Renal pelvis (tissue), 4 donors: ENCODE measurements around the gene CAMKMT. TPM values are rescaled to one million over a fixed set of nuclear protein-coding genes. Genes with fewer than 3 reads are reported as not detected.

Source experiments
- DNase-seq: peaks from one replicate; pipeline ENCODE4 v3.0.0-alpha.2; 2013
- polyA plus RNA-seq, 3 donors: library from polyadenylated mRNA; unstranded; fragments of 120-200 nt; gene quantifications; one replicate each; pipeline ENCODE4 v1.2.1, GENCODE V29; 2013; ENCODE audit not compliant: insufficient read length in 3 of 3

The CAMKMT gene
- polyA plus RNA-seq, 3 donors, result 10.8 to 13.4 (median 12.1) TPM

- no peak for DNase-seq
Observed at GRCh38 chr2:44736270-44736942, 374.7 kb downstream of the CAMKMT start.

- DNase-seq, result no peak
Observed at GRCh38 chr2:44740678-44741077, 378.9 kb downstream of the CAMKMT start.

GRCh38 chr2:44741507-44741906, 379.8 kb downstream of the CAMKMT start:
- DNase-seq, result no peak

- DNase-seq, result no peak
Observed at GRCh38 chr2:44742057-44742456, 380.3 kb downstream of the CAMKMT start.

GRCh38 chr2:44743473-44743872, 381.7 kb downstream of the CAMKMT start:
- no peak for DNase-seq

GRCh38 chr2:44744961-44745892, 383.5 kb downstream of the CAMKMT start:
- DNase-seq, result no peak

- no peak for DNase-seq
Observed at GRCh38 chr2:44745922-44746766, 384.4 kb downstream of the CAMKMT start.

GRCh38 chr2:44746856-44747615, 385.3 kb downstream of the CAMKMT start:
- no peak for DNase-seq

GRCh38 chr2:44747794-44748193, 386.0 kb downstream of the CAMKMT start:
- DNase-seq, result no peak

- no peak for DNase-seq
Observed at GRCh38 chr2:44751754-44752479, 390.2 kb downstream of the CAMKMT start.

GRCh38 chr2:44752761-44753160, 391.0 kb downstream of the CAMKMT start:
- no peak for DNase-seq

GRCh38 chr2:44753552-44754285, 392.0 kb downstream of the CAMKMT start:
- no peak for DNase-seq

- no peak for DNase-seq
Observed at GRCh38 chr2:44758591-44758990, 396.8 kb downstream of the CAMKMT start.

- DNase-seq, result no peak
Observed at GRCh38 chr2:44759823-44760222, 398.1 kb downstream of the CAMKMT start.

- no peak for DNase-seq
Observed at GRCh38 chr2:44763275-44763782, 401.6 kb downstream of the CAMKMT start.

- DNase-seq, result no peak
Observed at GRCh38 chr2:44766220-44766619, 404.5 kb downstream of the CAMKMT start.

GRCh38 chr2:44766777-44767176, 405.0 kb downstream of the CAMKMT start:
- no peak for DNase-seq

- no peak for DNase-seq
Observed at GRCh38 chr2:44767691-44768090, 405.9 kb downstream of the CAMKMT start.

GRCh38 chr2:44768438-44769236, 406.9 kb downstream of the CAMKMT start:
- DNase-seq, result no peak
